HK-2 (cell line): ENCODE measurements around the gene PPP2R1A.
"Not testable (repeated sequence)": the region's sequence is repeated elsewhere in the genome, so short reads cannot be mapped to it uniquely, and the experiment has no call there.

Experiments
- DNase-seq: peaks from one replicate; pipeline ENCODE4 v3.0.0-alpha.2; 2018; ENCODE audit not compliant: unreplicated experiment

The PPP2R1A gene

GRCh38 chr19:52200755-52201391 is 11.0 kb downstream of the PPP2R1A start:
- not testable (repeated sequence) for DNase-seq

- DNase-seq, result no peak
Measured at GRCh38 chr19:52206481-52206880, 16.6 kb downstream of the PPP2R1A start.

GRCh38 chr19:52211203-52211602 is 21.4 kb downstream of the PPP2R1A start:
- no peak for DNase-seq

- DNase-seq, result no peak
Measured at GRCh38 chr19:52211926-52212571, 22.2 kb downstream of the PPP2R1A start.

- no peak for DNase-seq
Measured at GRCh38 chr19:52212572-52213255, 22.9 kb downstream of the PPP2R1A start.

GRCh38 chr19:52214241-52214640 is 24.4 kb downstream of the PPP2R1A start:
- DNase-seq, result no peak

- DNase-seq, result no peak
Measured at GRCh38 chr19:52216401-52216800, 26.5 kb downstream of the PPP2R1A start.

- DNase-seq, result no peak
Measured at GRCh38 chr19:52217576-52217975, 27.7 kb downstream of the PPP2R1A start.

- DNase-seq, result no peak
Measured at GRCh38 chr19:52219611-52220010, 29.8 kb downstream of the PPP2R1A start.

- DNase-seq, result no peak
Measured at GRCh38 chr19:52221031-52221430, 31.2 kb downstream of the PPP2R1A start.

GRCh38 chr19:52221831-52222375 is 32.1 kb downstream of the PPP2R1A start:
- DNase-seq, result peak; percentile 43

GRCh38 chr19:52224211-52224610 is 34.4 kb downstream of the PPP2R1A start:
- DNase-seq, result no peak

- no peak for DNase-seq
Measured at GRCh38 chr19:52226652-52227051, 36.8 kb downstream of the PPP2R1A start.

- no peak for DNase-seq
Measured at GRCh38 chr19:52227196-52227940, 37.5 kb downstream of the PPP2R1A start.

GRCh38 chr19:52227980-52228379 is 38.1 kb downstream of the PPP2R1A start:
- DNase-seq, result no peak

- no peak for DNase-seq
Measured at GRCh38 chr19:52229524-52229923, 39.7 kb downstream of the PPP2R1A start.

GRCh38 chr19:52230685-52231084 is 40.8 kb downstream of the PPP2R1A start:
- DNase-seq, result no peak

- no peak for DNase-seq
Measured at GRCh38 chr19:52231154-52231910, 41.5 kb downstream of the PPP2R1A start.

GRCh38 chr19:52234406-52234805 is 44.6 kb downstream of the PPP2R1A start:
- no peak for DNase-seq

- DNase-seq, result no peak
Measured at GRCh38 chr19:52237197-52237596, 47.3 kb downstream of the PPP2R1A start.

- DNase-seq, result peak; percentile 48
Measured at GRCh38 chr19:52237771-52238400, 48.0 kb downstream of the PPP2R1A start.
